ENCODE measurements around the gene ZNF699. TPM values are rescaled to one million over a fixed set of nuclear protein-coding genes. Genes with fewer than 3 reads are reported as not detected.
"Not testable (repeated sequence)": the region's sequence is repeated elsewhere in the genome, so short reads cannot be mapped to it uniquely, and the experiment has no call there.

ZNF699 gene
- polyA plus RNA-seq, 1 of the 3 experiments (the other 2 are of a cell fraction), result 0.97 TPM

GRCh38 chr19:9295411-9295849, 14.2 kb downstream of the ZNF699 start:
- Histone ChIP-seq H3K4me3 (ENCODE audit: low read depth in 2 of 2, low read length in 1 of 2) (no peak overlapping the region; a peak in 1 of 4 replicates), H3K4me2 (no peak overlapping the region), H3K9me2 (no peaks in the 10 kb centered on the region), H4K20me1 (ENCODE audit: insufficient read depth) (no peaks in the 10 kb centered on the region), H3K27ac (ENCODE audit: low read depth in 2 of 2, low read length in 1 of 2) (no peak overlapping the region), H3K36me3 (replicated peaks in 1 of 2; ENCODE audit: control insufficient read depth in 1 of 2, insufficient read depth in 2 of 2, low read length in 1 of 2) (peaks cover 30 to 83% of the 10 kb centered on the region in 2 experiments), H2AFZ (ENCODE audit: low read depth) (no peak overlapping the region), H3K27me3 (ENCODE audit: insufficient read depth) (no peaks in the 10 kb centered on the region), H3K79me2 (ENCODE audit: insufficient read depth) (peaks cover 7% of the 10 kb centered on the region; the same call in 1 of the 2 replicates), H3F3A (replicated peaks; ENCODE audit: insufficient read depth) (no peaks in the 10 kb centered on the region), H3K9me3 (peaks cover 39% of the 10 kb centered on the region), H3K4me1 (ENCODE audit: control insufficient read depth in 1 of 2, insufficient read depth in 2 of 2, low read depth in 1 of 2, low read length in 1 of 2) (no peaks in the 10 kb centered on the region), H3K9ac (no peak overlapping the region)
- CTCF ChIA-PET, result no interaction called here
- POLR2A ChIA-PET, result no interaction called here
- 91% methylated on average over 4 of the region's 4 CpGs for WGBS (ENCODE audit: low lambda C conversion rate)
- no peak for TF ChIP-seq JUND (IDR thresholded peaks at IDR 0.05)
- no peak for TF ChIP-seq REST (IDR thresholded peaks at IDR 0.05; ENCODE audit: low read depth, low read length)
- TF ChIP-seq IRF3 (IDR thresholded peaks at IDR 0.05; ENCODE audit: low read depth, low read length), result no peak
- no peak for TF ChIP-seq SIN3A (IDR thresholded peaks at IDR 0.05; ENCODE audit: borderline replicate concordance, low read depth, low read length)
- TF ChIP-seq EP300 (IDR thresholded peaks at IDR 0.05; ENCODE audit: borderline replicate concordance in 1 of 2, low read depth in 1 of 2, low read length in 1 of 2), result no peak
- TF ChIP-seq POLR2AphosphoS5 (IDR thresholded peaks at IDR 0.05; ENCODE audit: low read depth, low read length), result no peak
- no peak for TF ChIP-seq CHD2 (IDR thresholded peaks at IDR 0.05; ENCODE audit: low read length, partially characterized antibody)
- no peak for DNase-seq

GRCh38 chr19:9289231-9289884, 20.3 kb downstream of the ZNF699 start:
- Histone ChIP-seq H4K20me1 (ENCODE audit: insufficient read depth) (no peaks in the 10 kb centered on the region), H3K36me3 (replicated peaks in 1 of 2; ENCODE audit: control insufficient read depth in 1 of 2, insufficient read depth in 2 of 2, low read length in 1 of 2) (peaks cover 0 to 40% of the 10 kb centered on the region in 2 experiments), H3K27ac (ENCODE audit: low read depth in 2 of 2, low read length in 1 of 2) (no peak overlapping the region), H3K9me3 (peaks cover 13% of the 10 kb centered on the region), H2AFZ (ENCODE audit: low read depth) (no peak overlapping the region), H3K4me2 (no peak overlapping the region), H3K9ac (no peak overlapping the region), H3K27me3 (ENCODE audit: insufficient read depth) (no peaks in the 10 kb centered on the region), H3F3A (replicated peaks; ENCODE audit: insufficient read depth) (no peaks in the 10 kb centered on the region), H3K4me1 (ENCODE audit: control insufficient read depth in 1 of 2, insufficient read depth in 2 of 2, low read depth in 1 of 2, low read length in 1 of 2) (no peaks in the 10 kb centered on the region), H3K9me2 (no peaks in the 10 kb centered on the region), H3K4me3 (ENCODE audit: low read depth in 2 of 2, low read length in 1 of 2) (no peak overlapping the region), H3K79me2 (ENCODE audit: insufficient read depth) (peaks cover 4% of the 10 kb centered on the region; the same call in 1 of the 2 replicates)
- no peak for DNase-seq
- WGBS (ENCODE audit: low lambda C conversion rate), result 69% methylated on average over 2 of the region's 2 CpGs
- ChIA-PET CTCF (no interaction called here), POLR2A (no interaction called here)
- TF ChIP-seq ELF1 (IDR thresholded peaks at IDR 0.05) (no peak), TCF12 (IDR thresholded peaks at IDR 0.05) (no peak)

GRCh38 chr19:9283485-9283884, 26.2 kb downstream of the ZNF699 start:
- H2AFZ ChIP-seq (ENCODE audit: low read depth); H3K9me2 ChIP-seq; DNase-seq; H3K4me1 ChIP-seq (ENCODE audit: control insufficient read depth in 1 of 2, insufficient read depth in 2 of 2, low read depth in 1 of 2, low read length in 1 of 2); H3K9me3 ChIP-seq; H3K79me2 ChIP-seq (ENCODE audit: insufficient read depth); H3K9ac ChIP-seq; H3K27me3 ChIP-seq (ENCODE audit: insufficient read depth); H4K20me1 ChIP-seq (ENCODE audit: insufficient read depth); H3K4me2 ChIP-seq; H3F3A ChIP-seq (replicated peaks; ENCODE audit: insufficient read depth); CTCF ChIA-PET; POLR2A ChIA-PET; H3K36me3 ChIP-seq (replicated peaks in 1 of 2; ENCODE audit: control insufficient read depth in 1 of 2, insufficient read depth in 2 of 2, low read length in 1 of 2); H3K27ac ChIP-seq (ENCODE audit: low read depth in 2 of 2, low read length in 1 of 2): not testable (repeated sequence)
- H3K4me3 ChIP-seq (ENCODE audit: low read depth in 2 of 2, low read length in 1 of 2), result peak overlapping the region in 1 of 2 experiments; percentile 22; a peak in 2 of 4 replicates
- no CpG with 5 or more reads among the region's 38 CpGs for WGBS (ENCODE audit: low lambda C conversion rate)
